ENCODE measurements around the gene CD4. TPM values are rescaled to one million over a fixed set of nuclear protein-coding genes. Genes with fewer than 3 reads are reported as not detected.

The CD4 gene
- total RNA-seq, 1 donor from 2014 or later, result 7.4 TPM

GRCh38 chr12:6770094-6770493 lies 19.2 kb upstream of the CD4 start:
- DNase-seq, result no peak
- Histone ChIP-seq H3K4me3 (no peak overlapping the region), H3K27me3 (ENCODE audit: low read depth) (peaks cover 24% of the 10 kb centered on the region), H3K27ac (replicated peaks) (no peak overlapping the region), H3K9me3 (replicated peaks) (no peaks in the 10 kb centered on the region), H3K36me3 (peaks cover 13% of the 10 kb centered on the region), H3K4me1 (peaks cover 55% of the 10 kb centered on the region)
- intact Hi-C loops (cut with micrococcal nuclease), result no loop called here
- TF ChIP-seq CTCF (IDR thresholded peaks at IDR 0.05; ENCODE audit: borderline replicate concordance), result no peak

DNA sequence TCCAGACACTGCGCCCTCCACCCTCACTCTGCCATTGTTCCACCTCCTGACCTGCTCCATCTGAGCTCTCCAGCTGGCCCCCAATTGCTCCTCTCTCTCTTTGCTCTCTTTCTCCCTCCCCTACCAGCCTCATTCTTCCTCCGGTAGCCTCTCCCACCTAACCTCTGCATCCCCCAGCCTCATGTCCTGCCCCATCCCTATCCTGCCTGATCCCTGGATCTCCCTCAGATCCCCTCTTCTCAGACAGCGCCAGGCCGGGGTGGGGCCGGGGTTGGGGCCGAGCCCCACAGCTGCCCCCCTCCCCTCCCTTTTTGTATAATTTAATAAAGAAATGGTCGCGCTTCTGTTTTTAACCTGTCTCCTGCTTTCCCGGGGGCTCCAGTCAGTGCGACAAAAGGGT lies 18.7 kb upstream of the CD4 start:
- Histone ChIP-seq H3K36me3 (peaks cover 13% of the 10 kb centered on the region), H3K27ac (replicated peaks) (no peak overlapping the region), H3K27me3 (ENCODE audit: low read depth) (peaks cover 29% of the 10 kb centered on the region), H3K4me3 (no peak overlapping the region), H3K4me1 (peaks cover 50% of the 10 kb centered on the region), H3K9me3 (replicated peaks) (no peaks in the 10 kb centered on the region)
- TF ChIP-seq CTCF (IDR thresholded peaks at IDR 0.05; ENCODE audit: borderline replicate concordance), result no peak
- intact Hi-C loops (cut with micrococcal nuclease), result no loop called here
- DNase-seq, result no peak

GRCh38 chr12:6771091-6771495 lies 18.2 kb upstream of the CD4 start:
- Histone ChIP-seq H3K27ac (replicated peaks) (no peak overlapping the region), H3K9me3 (replicated peaks) (no peaks in the 10 kb centered on the region), H3K36me3 (peaks cover 13% of the 10 kb centered on the region), H3K4me3 (no peak overlapping the region), H3K27me3 (ENCODE audit: low read depth) (peaks cover 29% of the 10 kb centered on the region), H3K4me1 (peaks cover 45% of the 10 kb centered on the region)
- no peak for DNase-seq
- intact Hi-C loops (cut with micrococcal nuclease), result no loop called here
- no peak for TF ChIP-seq CTCF (IDR thresholded peaks at IDR 0.05; ENCODE audit: borderline replicate concordance)

GRCh38 chr12:6771509-6772330 lies 17.6 kb upstream of the CD4 start:
- peak overlapping the region; percentile 33 for H3K27ac ChIP-seq (replicated peaks)
- peaks cover 29% of the 10 kb centered on the region for H3K27me3 ChIP-seq (ENCODE audit: low read depth)
- intact Hi-C loops (cut with micrococcal nuclease), result no loop called here
- H3K4me3 ChIP-seq, result no peak overlapping the region
- H3K9me3 ChIP-seq (replicated peaks), result no peaks in the 10 kb centered on the region
- H3K4me1 ChIP-seq, result peaks cover 44% of the 10 kb centered on the region
- H3K36me3 ChIP-seq, result peaks cover 13% of the 10 kb centered on the region
- no peak for DNase-seq
- TF ChIP-seq CTCF (IDR thresholded peaks at IDR 0.05; ENCODE audit: borderline replicate concordance), result no peak

DNA sequence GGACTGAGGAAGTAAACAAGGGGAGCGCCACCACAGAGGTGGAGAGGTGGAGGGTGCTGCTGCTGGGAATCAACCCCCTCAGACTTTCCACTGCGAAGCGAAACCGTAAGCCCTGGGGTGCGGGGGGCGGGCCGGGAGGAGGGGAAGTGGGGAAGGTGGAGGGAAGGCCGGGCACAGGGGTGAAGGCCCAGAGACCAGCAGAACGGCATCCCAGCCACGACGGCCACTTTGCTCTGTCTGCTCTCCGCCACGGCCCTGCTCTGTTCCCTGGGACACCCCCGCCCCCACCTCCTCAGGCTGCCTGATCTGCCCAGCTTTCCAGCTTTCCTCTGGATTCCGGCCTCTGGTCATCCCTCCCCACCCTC lies 17.0 kb upstream of the CD4 start, which contains the start of gene LAG3:
Gene LAG3, plus strand, starts transcription at position 190 of the 365 bp plus-strand sequence. CDS start 333 bp downstream, outside the sequence.
- DNase-seq, result no peak
- Histone ChIP-seq H3K4me3 (peak within 1 kb of the TSS; percentile 45), H3K4me1 (peaks cover 39% of the 10 kb centered on the region), H3K27ac (replicated peaks) (peak within 1 kb of the TSS; percentile 33), H3K36me3 (peaks cover 13% of the 10 kb centered on the region), H3K27me3 (ENCODE audit: low read depth) (peaks cover 29% of the 10 kb centered on the region), H3K9me3 (replicated peaks) (no peaks in the 10 kb centered on the region)
- intact Hi-C loops (cut with micrococcal nuclease), result no loop called here
- no peak for TF ChIP-seq CTCF (IDR thresholded peaks at IDR 0.05; ENCODE audit: borderline replicate concordance)
